Measurements from ENCODE around the gene CYLD.

GRCh38 chr16:50814541-50814940, 72.7 kb downstream of the CYLD start:
- no peak for TF ChIP-seq EZH2 (IDR thresholded peaks at IDR 0.05; ENCODE audit: insufficient read depth, poor library complexity, severe bottlenecking)
- TF ChIP-seq EZH2phosphoT487 (IDR thresholded peaks at IDR 0.05; ENCODE audit: insufficient read depth, low read depth), result no peak
